Putamen (tissue), 1 donor: ENCODE data around the gene KIF20A.
"Not testable (repeated sequence)": the region's sequence is repeated elsewhere in the genome, so short reads cannot be mapped to it uniquely, and the experiment has no call there.

Source experiments
- DNase-seq: peaks from one replicate; pipeline ENCODE4 v3.0.0-alpha.2; 2016; ENCODE audit warnings: low spot score

The KIF20A gene

DNA sequence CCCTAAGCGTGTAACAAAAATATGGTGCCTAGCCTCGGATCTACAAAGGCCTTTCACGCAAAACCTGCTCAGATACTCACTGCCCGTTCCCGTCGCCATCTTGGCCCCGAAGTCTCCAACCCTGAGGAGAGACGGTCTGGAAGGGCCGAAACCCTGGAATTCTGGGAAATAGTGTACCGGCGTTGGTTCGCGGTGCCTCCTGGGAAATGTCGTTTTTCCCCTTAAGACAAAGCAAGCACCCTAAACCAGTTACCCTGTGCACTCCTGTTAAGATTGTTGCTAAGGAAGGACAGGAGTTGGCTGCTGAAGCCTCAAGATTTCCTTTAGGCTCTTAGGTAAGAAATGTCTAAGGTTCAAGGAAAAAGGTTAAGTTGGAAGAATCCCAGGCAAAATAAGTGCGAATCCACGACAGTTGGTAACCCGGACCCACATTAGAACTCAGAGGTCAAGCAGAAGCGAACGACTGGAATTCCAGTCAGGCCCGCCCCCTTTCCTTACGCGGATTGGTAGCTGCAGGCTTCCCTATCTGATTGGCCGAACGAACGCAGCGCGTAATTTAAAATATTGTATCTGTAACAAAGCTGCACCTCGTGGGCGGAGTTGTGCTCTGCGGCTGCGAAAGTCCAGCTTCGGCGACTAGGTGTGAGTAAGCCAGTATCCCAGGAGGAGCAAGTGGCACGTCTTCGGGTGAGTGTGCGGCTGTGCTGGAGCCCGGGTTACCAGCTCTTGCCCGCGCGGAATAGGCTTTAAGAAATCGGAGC lies at the start of gene KIF20A, which contains the start of gene BRD8:
Gene KIF20A, plus strand, starts transcription at position 597 of the 761 bp plus-strand sequence. CDS start 569 bp downstream, outside the sequence.
Gene BRD8, minus strand, starts transcription at position 115 of the 761 bp plus-strand sequence. Its CDS starts 16 bp downstream, at position 99.
- peak; percentile 97 for DNase-seq

DNA sequence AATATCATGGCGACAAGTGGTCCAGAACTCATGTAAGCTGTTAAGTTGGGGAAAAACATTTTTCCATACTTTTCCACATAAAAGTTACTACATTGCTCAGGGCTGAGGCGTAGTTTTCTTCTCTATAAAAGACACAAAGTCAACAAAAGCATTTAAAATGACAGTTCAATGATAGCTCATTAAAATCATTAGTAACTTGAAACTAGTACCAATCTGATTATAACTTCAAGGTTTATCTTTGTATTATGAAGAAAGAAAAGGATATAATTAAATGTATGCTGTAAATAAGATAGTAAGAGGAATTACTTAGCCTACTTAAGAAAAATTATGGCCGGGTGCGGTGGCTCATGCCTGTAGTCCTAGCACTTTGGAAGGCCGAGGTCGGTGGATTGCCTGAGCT lies 49.6 kb upstream of the KIF20A start:
- DNase-seq, result no peak

DNA sequence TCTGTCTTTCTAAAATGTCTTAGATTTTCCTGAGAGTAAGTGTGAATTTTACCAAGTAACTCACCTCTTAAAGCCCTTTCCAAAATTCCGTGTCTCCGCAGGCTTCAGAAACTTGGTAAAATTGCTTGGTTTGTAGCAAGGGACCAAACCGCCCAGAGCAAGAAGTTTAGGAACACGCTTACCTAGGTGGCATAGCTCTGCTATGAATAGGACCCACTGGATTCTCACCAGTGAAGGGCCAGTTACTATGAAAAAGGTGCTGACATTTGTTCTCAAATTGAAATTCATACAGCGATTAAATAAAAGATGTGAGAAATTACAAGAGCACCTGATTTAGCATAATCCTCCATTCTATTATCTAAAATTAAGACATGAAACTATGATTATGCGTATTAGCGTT lies 46.4 kb upstream of the KIF20A start:
- DNase-seq, result no peak

DNA sequence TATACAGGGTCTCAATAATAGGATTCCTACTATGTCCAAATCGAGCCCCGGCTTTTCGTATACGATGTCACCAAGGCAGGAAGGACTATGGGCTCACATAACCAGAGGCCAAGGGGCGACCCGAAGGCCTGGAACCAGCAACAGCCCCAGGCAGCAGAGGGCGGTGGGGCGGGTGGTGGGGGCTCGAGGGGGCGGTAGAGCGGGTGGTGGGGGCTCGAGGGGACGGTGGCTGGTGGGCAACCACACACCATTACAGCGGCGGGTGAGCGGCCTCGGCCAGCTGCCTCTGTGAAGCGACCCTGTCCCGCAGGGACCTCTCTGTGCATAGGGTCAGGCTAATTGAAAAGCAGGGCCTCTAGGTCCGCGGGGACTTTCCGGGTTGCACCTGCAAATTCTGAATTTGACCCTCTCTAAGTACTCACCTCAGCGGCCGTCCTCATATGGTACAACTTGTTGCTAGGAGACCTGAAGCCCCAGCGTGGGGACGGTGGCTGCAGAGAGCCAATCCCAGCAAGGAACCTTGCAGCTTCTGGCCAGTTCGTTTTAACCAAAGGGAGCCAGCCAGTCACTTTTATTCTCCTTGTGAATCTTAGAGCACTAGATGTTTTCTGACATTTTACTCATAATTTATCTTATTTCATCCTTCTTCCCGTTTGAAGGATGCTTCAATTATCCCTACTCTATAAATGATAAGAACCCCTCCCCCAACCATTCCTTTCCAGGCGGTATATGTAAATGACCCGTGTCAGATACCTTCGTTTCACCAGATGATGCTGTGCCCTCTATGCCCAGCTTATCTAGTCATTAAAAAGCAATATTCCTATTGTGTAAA lies 39.7 kb upstream of the KIF20A start, which contains the start of gene NME5:
Gene NME5, minus strand, starts transcription at position 480 of the 832 bp plus-strand sequence. CDS start 648 bp downstream, outside the sequence.
- DNase-seq, result peak; percentile 67

DNA sequence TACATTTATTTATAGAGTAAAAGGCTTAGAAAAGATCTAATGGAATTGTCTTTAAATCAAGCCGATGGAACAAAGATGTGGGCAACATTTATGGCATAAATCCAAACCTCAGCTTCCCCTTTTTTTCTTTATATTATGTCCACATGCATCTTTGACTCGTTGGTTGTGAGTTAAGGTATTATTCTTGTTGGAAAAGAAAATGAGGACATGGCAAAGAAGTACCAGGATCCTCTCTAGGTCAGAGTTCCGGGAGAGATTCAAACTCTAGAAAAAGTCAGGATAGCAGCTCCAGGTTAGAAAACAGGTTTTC lies 39.2 kb upstream of the KIF20A start:
- DNase-seq, result no peak

DNA sequence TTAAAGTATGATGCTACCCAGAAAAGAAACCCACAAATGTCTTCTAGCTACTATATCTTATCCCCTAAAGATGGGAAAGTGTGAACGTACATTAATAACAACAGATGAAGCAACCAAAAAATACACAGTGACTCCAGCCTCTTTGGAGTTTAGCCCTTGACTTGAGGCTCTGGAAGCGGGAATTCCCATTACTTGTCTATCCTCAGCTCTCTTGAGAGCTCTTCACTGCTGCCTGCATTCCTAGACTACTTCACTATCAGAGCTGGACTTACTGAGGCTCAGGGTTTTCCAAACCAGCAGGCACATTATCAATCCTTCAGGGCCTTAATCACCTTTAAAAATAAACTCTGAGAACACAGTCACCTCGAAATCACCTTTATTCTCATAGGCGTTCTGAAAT lies 38.6 kb upstream of the KIF20A start:
- DNase-seq, result no peak

DNA sequence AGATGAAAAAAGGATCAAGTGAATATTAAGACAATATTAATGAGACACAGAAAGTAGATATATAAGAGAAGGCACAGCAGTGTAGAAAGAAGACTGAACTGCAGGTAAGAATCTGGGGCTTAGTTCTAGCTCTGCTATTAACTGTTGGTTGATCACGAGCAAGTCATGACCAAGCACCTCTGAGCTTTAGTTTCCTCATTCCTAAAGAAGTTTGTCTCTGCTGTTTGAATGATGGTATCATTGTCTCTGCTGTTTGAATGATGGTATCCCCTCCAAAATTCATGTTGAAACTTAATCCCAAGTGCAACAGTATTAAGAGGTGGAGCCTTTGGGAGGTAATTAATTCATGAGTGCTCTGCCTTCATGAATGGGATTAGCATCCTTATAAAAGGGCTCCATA lies 37.2 kb upstream of the KIF20A start:
- DNase-seq, result no peak

DNA sequence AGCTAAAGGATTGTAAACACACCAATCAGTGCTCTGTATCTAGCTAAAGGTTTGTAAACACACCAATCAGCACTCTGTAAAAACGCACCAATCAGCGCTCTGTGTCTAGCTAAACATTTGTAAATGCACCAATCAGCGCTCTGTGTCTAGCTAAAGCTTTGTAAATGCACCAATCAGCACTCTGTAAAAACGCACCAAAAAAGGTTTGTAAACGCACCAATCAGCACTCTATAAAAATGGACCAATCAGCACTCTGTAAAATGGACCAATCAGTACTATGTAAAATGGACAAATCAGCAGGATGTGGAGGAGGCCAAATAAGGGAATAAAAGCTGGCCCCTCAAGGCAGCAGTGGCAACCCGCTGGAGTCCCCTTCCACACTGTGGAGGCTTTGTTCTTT lies 35.3 kb upstream of the KIF20A start:
- not testable (repeated sequence) for DNase-seq

DNA sequence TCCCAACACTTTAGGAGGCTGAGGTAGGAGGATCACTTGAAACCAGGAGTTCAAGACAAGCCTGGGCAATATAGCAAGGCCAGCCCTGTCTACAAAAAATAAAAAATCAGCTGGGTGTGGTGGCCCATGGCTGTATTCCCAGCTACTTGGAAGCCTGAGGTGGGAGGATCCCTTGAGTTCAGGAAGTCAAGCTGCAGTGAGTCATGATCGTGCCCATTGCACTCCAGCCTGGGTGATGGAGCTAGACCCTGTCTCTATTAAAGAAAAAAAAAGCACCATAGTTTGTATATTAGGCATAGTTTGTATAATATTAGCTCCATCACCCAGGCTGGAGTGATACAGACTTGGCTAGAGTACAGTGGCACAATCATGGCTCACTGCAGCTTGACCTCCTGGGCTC lies 30.1 kb upstream of the KIF20A start:
- DNase-seq, result no peak

DNA sequence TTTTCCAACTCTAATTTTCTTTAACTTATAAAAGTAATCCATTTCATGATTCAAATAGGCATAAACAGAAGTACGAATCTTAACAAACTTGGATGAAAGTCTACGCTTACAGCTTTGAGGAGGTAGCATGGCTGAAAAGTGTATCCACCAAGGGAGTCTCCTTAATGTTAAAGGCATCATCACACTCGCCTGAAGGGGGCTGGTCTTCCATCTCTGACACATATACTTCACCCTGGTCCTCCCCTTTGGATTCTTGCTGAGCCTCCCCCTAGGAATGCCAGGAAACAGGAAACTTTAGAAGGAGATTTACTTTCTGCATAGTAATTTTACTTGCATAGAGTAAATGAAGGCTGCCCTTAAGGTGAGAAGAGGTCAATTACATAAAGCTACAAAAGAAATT lies 29.4 kb upstream of the KIF20A start:
- no peak for DNase-seq

DNA sequence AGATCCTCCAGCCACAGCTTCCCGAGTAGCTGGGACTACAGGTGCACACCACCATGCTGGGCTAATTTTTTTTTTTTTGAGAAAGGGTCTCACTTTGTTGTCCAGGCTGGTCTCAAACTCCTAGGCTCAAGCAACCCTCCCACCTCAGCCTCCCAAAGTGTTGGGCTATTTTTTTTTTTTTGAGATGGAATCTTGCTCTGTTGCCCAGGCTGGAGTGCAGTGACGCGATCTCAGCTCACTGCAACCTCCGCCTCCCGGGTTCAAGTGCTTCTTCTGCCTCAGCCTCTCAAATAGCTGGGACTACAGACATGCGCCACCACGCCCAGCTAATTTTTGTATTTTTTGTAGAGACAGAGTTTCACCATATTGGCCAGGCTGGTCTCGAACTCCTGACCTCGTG lies 22.9 kb upstream of the KIF20A start:
- not testable (repeated sequence) for DNase-seq

DNA sequence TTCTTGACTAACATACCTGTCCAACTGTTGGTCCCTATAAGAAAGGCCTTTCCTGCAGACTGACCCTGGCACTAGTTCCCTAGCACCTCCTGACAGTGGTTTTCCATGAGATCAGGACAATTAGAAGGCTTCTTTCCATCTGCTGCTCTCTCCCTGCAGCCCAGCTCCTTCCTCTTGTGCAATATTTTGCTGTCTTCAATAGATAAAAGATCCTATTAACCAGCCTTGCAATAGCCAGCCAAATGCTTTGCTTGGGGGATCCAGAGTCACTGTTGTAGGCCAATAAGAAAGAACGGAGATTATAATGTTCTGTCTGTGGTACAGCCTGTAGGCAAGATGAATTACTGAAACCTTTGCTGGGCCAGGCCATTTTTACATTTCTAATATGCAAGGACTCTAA lies 21.3 kb upstream of the KIF20A start:
- DNase-seq, result no peak

DNA sequence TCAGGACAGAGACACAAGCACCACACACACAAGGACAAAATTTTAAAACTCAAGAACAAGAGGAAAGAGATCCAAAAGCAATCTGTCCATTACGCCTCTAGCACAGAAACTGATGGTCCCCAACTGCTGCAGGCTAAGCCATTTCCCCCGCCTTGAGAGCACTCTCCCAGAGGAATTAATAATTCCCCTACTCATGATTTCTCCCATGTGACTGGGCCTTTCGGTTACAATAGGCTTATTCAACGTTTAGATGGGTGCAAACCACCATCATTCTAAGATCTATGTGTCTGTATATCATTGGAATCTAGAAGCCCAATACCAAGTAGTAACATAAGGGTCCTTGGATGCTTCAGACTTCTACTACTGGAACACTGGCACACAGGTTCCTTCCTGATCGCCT lies 19.2 kb upstream of the KIF20A start:
- peak; percentile 60 for DNase-seq

DNA sequence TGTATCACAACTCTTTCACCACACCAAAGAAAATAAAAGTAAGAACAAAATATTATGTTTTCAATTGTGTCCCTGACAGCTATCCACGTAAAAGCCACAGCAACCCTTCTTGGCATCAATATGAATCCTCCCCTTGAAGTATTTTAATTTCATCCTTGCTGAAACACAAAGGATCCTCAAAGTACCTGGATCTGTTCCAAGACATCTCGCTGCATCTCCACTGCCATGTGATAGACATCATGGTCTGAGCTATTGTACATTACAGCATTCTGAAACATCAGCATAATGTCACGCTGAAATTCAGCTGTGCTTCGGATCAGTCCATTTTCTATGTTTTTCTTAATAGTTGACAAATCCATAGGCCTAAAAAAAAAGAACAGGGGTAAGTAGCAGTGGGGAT lies 18.2 kb upstream of the KIF20A start:
- no peak for DNase-seq

DNA sequence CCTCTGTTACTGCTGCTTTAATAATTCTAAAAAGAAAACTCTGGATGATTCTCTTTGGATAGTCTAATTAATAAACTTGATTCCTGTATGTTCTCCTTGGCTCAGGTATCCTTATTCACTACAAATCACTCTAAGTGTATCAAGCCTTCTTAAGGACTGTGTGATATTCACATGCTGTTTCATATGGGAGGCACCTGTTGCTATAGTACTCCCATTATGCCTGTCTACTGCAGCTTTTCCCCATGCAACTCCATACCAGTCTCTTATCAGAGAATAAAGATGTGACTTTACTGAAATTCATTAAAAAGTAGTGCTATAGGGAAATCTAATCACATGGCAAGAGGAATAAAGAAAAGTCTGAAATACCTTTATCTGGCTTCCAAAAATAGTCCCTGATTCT lies 15.2 kb upstream of the KIF20A start:
- DNase-seq, result no peak

DNA sequence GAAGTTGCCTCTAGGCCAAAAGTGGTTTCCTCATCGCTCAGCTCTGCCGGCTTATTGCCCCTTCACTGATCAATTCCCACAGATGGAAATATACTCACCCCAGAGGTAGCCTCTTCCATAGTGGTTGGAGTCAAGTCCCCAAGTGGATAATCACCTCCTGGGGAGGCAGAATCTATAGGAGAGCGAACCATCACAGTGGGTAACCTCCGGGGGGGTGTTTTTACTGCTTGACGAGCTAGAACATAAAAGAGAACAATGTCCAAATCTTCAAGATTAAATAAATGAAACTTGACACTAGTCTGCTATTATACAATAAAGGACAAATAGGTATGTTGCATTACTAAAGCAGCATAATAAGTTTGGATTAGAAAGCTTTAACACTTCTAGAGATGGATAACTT lies 9.8 kb upstream of the KIF20A start:
- DNase-seq, result no peak

DNA sequence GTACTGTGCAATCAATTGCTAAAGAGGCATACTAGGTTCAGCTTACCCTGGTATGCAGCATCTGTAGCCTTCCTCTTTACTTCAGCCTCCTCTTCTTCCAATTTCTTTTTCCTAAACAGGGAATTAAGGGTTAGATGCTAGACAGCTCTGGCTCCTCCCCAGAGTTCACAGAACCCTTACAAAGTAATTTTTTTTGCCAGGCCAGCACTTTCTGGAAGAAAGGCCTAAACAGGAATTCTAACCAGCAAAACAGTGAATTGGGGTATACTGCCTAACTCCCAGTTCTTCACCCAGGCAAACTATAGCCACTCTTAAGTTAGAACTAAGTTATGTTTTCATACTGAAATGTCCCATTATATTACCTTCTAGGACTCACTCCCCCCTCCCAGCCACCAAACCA lies 8.6 kb upstream of the KIF20A start:
- DNase-seq, result no peak

DNA sequence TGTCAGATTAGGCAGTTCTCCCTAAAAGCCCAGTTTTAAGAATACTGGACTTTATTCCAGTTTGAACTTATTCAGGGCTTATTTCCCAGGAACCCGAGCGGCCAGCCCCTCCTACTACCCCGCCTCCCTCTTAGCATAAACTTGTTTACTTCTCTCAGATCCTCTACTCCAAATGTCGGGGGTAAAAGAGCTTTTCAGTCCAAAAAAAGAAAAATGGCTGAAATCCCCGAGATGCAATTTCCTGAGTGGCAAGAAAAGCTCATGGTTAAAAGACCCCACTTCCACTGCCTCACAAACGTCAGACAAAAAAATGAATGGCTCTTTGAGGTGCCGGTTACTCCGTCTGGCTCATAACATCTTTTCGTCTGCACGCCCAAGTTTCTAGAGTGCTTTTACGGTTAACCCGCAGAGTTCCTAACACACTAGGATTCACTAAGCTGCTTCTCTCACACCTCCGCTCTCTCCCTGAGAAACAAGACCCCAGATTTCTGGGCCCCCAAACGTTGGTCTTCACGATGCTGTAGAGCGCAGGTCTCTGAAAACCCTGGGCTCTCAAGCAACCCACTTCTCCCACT lies 884 bp upstream of the KIF20A start:
- DNase-seq, result peak; percentile 33

DNA sequence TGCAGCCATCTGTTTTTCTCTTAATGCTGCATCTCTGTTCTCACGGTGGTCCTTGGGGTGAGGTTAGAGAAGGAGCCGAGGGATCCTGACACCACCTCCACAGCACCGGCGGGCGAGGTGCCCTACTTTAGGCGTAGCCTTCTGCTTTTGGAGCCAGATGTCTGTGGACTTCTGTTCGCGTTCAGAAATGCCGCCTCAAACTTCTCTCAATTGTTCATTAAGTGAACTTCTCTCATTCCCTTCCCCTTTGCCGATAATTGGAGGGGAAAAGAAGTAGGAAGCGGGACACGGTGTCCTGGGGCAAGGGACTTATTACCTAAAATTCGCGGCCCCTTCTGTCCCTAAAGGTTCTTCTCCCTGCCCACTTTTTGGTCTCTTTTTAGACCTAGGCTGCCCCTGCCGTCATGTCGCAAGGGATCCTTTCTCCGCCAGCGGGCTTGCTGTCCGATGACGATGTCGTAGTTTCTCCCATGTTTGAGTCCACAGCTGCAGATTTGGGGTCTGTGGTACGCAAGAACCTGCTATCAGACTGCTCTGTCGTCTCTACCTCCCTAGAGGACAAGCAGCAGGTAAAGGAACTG lies 455 bp downstream of the KIF20A start:
- no peak for DNase-seq

DNA sequence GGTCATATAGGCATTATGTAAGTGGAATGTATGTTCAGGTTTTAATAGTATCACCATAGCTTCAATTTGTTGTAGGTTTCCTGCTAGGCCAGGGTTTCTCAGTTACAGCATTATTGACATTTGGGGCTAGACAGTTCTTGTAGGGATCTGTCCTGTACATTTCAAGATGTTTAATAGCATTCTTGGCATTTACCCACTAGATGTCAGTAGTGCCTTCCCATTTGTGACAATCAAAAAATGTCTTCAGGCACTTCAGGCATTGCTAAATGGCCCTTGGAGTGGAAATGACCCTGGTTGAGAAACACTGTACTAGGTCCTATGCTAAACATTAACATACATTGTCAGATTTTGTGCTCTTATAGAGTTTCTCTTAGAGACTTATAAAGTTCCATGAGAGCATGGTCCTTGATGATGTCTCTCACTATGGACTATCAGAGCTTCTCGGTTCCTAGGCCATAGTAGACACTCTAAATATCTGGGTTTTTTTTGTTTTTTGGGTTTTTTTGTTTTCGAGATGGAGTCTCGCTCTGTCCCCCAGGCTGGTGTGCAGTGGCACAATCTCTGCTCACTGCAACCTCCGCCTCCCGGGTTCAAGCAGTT lies 1.4 kb downstream of the KIF20A start:
- DNase-seq, result no peak

DNA sequence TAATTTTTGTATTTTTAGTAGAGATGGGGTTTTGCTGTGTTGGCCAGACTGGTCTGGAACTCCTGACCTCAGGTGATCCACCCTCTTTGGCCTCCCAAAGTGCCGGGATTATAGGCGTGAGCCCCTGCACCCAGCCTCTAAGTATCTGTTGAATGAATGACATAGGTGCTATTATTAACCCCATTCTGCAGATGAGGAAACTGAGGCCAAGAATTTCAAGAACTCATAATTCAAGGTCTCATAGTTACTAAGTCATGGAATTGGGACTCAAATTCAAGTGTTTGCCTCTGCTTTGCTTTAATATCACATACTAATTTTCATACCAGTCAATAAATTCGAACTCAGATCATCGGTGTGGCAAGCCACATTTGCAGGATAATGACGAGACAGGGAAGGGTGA lies 1.9 kb downstream of the KIF20A start:
- DNase-seq, result no peak

DNA sequence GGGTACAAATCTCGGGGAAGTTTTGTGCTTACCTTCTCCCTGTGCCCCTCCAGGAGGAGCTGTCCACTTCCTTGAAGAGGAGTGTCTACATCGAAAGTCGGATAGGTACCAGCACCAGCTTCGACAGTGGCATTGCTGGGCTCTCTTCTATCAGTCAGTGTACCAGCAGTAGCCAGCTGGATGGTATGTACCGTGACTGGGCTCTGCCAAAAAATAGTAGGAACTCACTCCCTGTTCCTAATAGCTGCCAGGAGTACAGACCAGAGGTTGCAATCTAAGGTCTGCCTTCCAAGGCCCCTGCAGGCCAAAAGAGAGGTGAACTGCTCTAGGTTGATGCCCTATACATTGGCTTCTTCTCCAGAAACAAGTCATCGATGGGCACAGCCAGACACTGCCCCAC lies 3.9 kb downstream of the KIF20A start:
- no peak for DNase-seq
